ENCODE results near the gene ADGRD2. TPM values are rescaled to one million over a fixed set of nuclear protein-coding genes. Genes with fewer than 3 reads are reported as not detected.

ADGRD2 gene
- polyA plus RNA-seq, 2 of the 4 experiments (the other 2 are of a cell fraction): not detected

GRCh38 chr9:124427281-124427680 is 23.0 kb upstream of the ADGRD2 start:
- ATAC-seq: no peak
- DNase-seq (ENCODE audit: low read depth in 1 of 2, low spot score in 1 of 2): no peak
- ChIA-PET POLR2A (no interaction called here), CTCF (no interaction called here)
- H3K9me3 ChIP-seq: no peaks in the 10 kb centered on the region
- H3K4me3 ChIP-seq: no peak overlapping the region
- H3K4me2 ChIP-seq: no peak overlapping the region
- H3K27ac ChIP-seq: no peak overlapping the region
- 64% methylated on average over 4 of the region's 4 CpGs for WGBS (ENCODE audit: missing lambda C conversion rate)
- FAIRE-seq: no peak
- TF ChIP-seq EHF (CRISPR knock-in tag; IDR thresholded peaks at IDR 0.05) (no peak), ELK1 (IDR thresholded peaks at IDR 0.05; ENCODE audit: low read depth, low read length) (no peak), RFX5 (IDR thresholded peaks at IDR 0.05) (no peak)
- no peaks in the 10 kb centered on the region for H3K4me1 ChIP-seq

- no peak overlapping the region for H3K27ac ChIP-seq
- ChIA-PET CTCF (interaction anchor here (1.1 to 4.2 kb wide), 4 partner anchors 10 to 177 kb away, joined by 3 to 31 read pairs (median 7); no protein-coding TSS in a partner anchor), POLR2A (no interaction called here)
- H3K4me3 ChIP-seq: no peak overlapping the region
- H3K4me2 ChIP-seq: no peak overlapping the region
- no peak for TF ChIP-seq TFCP2L1 (CRISPR knock-in tag; IDR thresholded peaks at IDR 0.05)
- no peak for TF ChIP-seq CEBPB (IDR thresholded peaks at IDR 0.05)
- no peak for TF ChIP-seq BHLHE40 (IDR thresholded peaks at IDR 0.05; ENCODE audit: low read depth, low read length)
- TF ChIP-seq EP300 (IDR thresholded peaks at IDR 0.05): no peak
- TF ChIP-seq ZFP36 (IDR thresholded peaks at IDR 0.05; ENCODE audit: borderline replicate concordance, partially characterized antibody): no peak
- no peak for TF ChIP-seq FOSL2 (IDR thresholded peaks at IDR 0.05)
- TF ChIP-seq FOSL2 (CRISPR knock-in tag; IDR thresholded peaks at IDR 0.05): no peak
- no peak for TF ChIP-seq MAFK (IDR thresholded peaks at IDR 0.05; ENCODE audit: partially characterized antibody)
- TF ChIP-seq EHF (CRISPR knock-in tag; IDR thresholded peaks at IDR 0.05): no peak
- TF ChIP-seq FOSB (CRISPR knock-in tag; IDR thresholded peaks at IDR 0.05): no peak
- no peak for TF ChIP-seq KDM5A (IDR thresholded peaks at IDR 0.05)
- TF ChIP-seq JUN (IDR thresholded peaks at IDR 0.05): no peak
- TF ChIP-seq SREBF2 (IDR thresholded peaks at IDR 0.05): no peak
- no peak for TF ChIP-seq POLR2A (IDR thresholded peaks at IDR 0.05; ENCODE audit: low read length)
- no peak for TF ChIP-seq HMGXB4 (CRISPR knock-in tag; IDR thresholded peaks at IDR 0.05; ENCODE audit: borderline replicate concordance)
- TF ChIP-seq CBX2 (IDR thresholded peaks at IDR 0.05; ENCODE audit: borderline replicate concordance, low read depth): no peak
- 83% methylated on average over 21 of the region's 28 CpGs for whole genome bisulfite sequencing (ENCODE audit: missing lambda C conversion rate)
- ATAC-seq (no peak), DNase-seq (ENCODE audit: low read depth in 1 of 2, low spot score in 1 of 2) (no peak), FAIRE-seq (no peak)
- H3K4me1 ChIP-seq: no peaks in the 10 kb centered on the region
- H3K9me3 ChIP-seq: no peaks in the 10 kb centered on the region
Measured at GRCh38 chr9:124428751-124429529, 21.3 kb upstream of the ADGRD2 start.

- H3K4me1 ChIP-seq: no peaks in the 10 kb centered on the region
- H3K4me2 ChIP-seq: no peak overlapping the region
- ATAC-seq (no peak), FAIRE-seq (no peak), DNase-seq (ENCODE audit: low read depth in 1 of 2, low spot score in 1 of 2) (no peak)
- no peak overlapping the region for H3K27ac ChIP-seq
- no peak overlapping the region for H3K4me3 ChIP-seq
- no peaks in the 10 kb centered on the region for H3K9me3 ChIP-seq
- ChIA-PET POLR2A (no interaction called here), CTCF (interaction anchor here (1.1 to 4.2 kb wide), 4 partner anchors 10 to 177 kb away, joined by 3 to 31 read pairs (median 7); no protein-coding TSS in a partner anchor)
- WGBS (ENCODE audit: missing lambda C conversion rate): 50% methylated on average over 4 of the region's 4 CpGs
- TF ChIP-seq GATA3 (IDR thresholded peaks at IDR 0.05; ENCODE audit: borderline replicate concordance) (no peak), ELK1 (IDR thresholded peaks at IDR 0.05; ENCODE audit: low read depth, low read length) (no peak), CBX8 (IDR thresholded peaks at IDR 0.05) (no peak), MAFK (IDR thresholded peaks at IDR 0.05; ENCODE audit: partially characterized antibody) (no peak), TFCP2L1 (CRISPR knock-in tag; IDR thresholded peaks at IDR 0.05) (no peak), ZNF302 (CRISPR knock-in tag; IDR thresholded peaks at IDR 0.05) (no peak), CTCF (IDR thresholded peaks at IDR 0.05) (no peak), BCL3 (IDR thresholded peaks at IDR 0.05) (no peak), PHF8 (IDR thresholded peaks at IDR 0.05; ENCODE audit: borderline replicate concordance, low read depth) (no peak), CHD2 (IDR thresholded peaks at IDR 0.05; ENCODE audit: low read length, partially characterized antibody) (no peak), CEBPB (IDR thresholded peaks at IDR 0.05) (no peak), CHD4 (IDR thresholded peaks at IDR 0.05; ENCODE audit: borderline replicate concordance) (no peak), USF2 (IDR thresholded peaks at IDR 0.05) (no peak), KDM5A (IDR thresholded peaks at IDR 0.05) (no peak)
Measured at GRCh38 chr9:124429530-124429867, 20.8 kb upstream of the ADGRD2 start.
